AG04449 (cell line): ENCODE data around the gene FKBP2.

Experiments
- CTCF ChIA-PET: fragments of 350-600 bp; formaldehyde crosslinking; extraction: SDS; loops from one replicate; lab custom pipeline; 2021; ENCODE audit warnings: antibody characterized with exemption; lab: Yijun Ruan, JAX
- POLR2A ChIA-PET: fragments of 400-600, 350-600 bp; formaldehyde crosslinking; extraction: SDS; loops from one replicate; lab custom pipeline; 2020; ENCODE audit warnings: antibody characterized with exemption, inconsistent platforms; lab: Yijun Ruan, JAX
- DNase-seq: peaks from one replicate; pipeline ENCODE4 v3.0.0-alpha.2; 2010; ENCODE audit warnings: low read depth, low spot score
- H3K4me3 ChIP-seq: 2 replicates; pipeline ENCODE4 v1.5.1; 2011; ENCODE audit warnings: low read depth, mild to moderate bottlenecking, control low read depth, low read length
- TF ChIP-seq, protein P1 (sequence below): IDR thresholded peaks from one replicate; pipeline ENCODE4 v1.5.1; 2011; ENCODE audit warnings: mild to moderate bottlenecking, moderate library complexity, low read length, control low read depth, inconsistent platforms; ENCODE audit not compliant: insufficient read depth; ENCODE audit errors: missing control alignments

FKBP2 gene

DNA sequence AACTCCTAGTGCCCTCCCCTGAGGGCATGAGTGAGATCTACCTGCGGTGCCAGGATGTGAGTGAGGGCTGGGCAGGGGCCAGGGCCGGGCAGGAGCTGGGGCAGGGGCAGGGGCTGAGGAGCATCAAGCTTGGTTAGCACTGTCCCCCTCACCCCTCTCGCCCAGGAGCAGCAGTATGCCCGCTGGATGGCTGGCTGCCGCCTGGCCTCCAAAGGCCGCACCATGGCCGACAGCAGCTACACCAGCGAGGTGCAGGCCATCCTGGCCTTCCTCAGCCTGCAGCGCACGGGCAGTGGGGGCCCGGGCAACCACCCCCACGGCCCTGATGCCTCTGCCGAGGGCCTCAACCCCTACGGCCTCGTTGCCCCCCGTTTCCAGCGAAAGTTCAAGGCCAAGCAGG is 20.6 kb upstream of the FKBP2 start:
- TF ChIP-seq, protein P1, sequence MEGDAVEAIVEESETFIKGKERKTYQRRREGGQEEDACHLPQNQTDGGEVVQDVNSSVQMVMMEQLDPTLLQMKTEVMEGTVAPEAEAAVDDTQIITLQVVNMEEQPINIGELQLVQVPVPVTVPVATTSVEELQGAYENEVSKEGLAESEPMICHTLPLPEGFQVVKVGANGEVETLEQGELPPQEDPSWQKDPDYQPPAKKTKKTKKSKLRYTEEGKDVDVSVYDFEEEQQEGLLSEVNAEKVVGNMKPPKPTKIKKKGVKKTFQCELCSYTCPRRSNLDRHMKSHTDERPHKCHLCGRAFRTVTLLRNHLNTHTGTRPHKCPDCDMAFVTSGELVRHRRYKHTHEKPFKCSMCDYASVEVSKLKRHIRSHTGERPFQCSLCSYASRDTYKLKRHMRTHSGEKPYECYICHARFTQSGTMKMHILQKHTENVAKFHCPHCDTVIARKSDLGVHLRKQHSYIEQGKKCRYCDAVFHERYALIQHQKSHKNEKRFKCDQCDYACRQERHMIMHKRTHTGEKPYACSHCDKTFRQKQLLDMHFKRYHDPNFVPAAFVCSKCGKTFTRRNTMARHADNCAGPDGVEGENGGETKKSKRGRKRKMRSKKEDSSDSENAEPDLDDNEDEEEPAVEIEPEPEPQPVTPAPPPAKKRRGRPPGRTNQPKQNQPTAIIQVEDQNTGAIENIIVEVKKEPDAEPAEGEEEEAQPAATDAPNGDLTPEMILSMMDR, result no peak
- ChIA-PET POLR2A (no interaction called here), CTCF (interaction anchor here (1.2 to 9.1 kb wide), 2 partner anchors 15 to 32 kb away, joined by 3 to 86 read pairs; partner anchors contain the start of gene FERMT3)
- H3K4me3 ChIP-seq, result no peak overlapping the region
- no peak for DNase-seq

DNA sequence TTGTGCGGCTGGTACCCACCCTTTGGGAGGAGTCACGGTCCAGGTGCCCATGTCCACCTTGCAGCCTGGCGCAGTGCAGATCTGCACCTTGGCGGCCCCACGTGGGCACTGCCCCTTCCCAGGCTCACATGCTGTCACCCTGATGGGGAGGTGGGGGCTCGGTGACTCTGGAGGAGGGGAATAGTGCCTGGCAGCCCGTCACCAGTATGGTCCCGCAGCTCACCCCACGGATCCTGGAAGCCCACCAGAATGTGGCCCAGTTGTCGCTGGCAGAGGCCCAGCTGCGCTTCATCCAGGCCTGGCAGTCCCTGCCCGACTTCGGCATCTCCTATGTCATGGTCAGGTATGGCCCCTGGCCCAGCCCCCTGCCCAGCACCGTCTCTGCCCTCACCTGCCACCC is 20.1 kb upstream of the FKBP2 start:
- POLR2A ChIA-PET, result no interaction called here
- no peak for DNase-seq
- TF ChIP-seq, protein P1, result no peak
- H3K4me3 ChIP-seq, result no peak overlapping the region
- CTCF ChIA-PET, result interaction anchor here (1.2 to 9.1 kb wide), 2 partner anchors 16 to 31 kb away, joined by 3 to 86 read pairs; partner anchors contain the start of gene FERMT3

DNA sequence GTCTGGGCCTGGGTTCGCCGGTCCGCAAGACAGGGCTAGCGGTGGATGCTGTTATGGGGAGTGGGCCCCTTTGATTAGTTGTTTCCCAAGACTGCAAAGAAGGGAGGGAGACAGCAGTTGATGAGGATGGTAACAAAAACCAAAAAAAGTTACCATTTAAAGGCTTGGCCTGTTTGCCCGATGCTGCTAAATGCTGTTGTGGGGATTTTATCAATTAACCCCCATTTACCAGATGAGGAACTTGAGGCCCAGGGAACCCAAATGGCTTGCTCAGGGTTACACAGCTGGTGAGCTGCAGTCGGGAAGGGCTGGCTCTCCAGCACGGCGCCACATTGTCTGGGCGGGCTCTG is 18.3 kb upstream of the FKBP2 start:
- H3K4me3 ChIP-seq, result no peak overlapping the region
- CTCF ChIA-PET, result interaction anchor here (0.5 to 5.2 kb wide), 3 partner anchors 15 to 82 kb away, joined by 3 to 56 read pairs (median 10); partner anchors contain the start of gene FERMT3
- POLR2A ChIA-PET, result no interaction called here
- DNase-seq, result no peak
- TF ChIP-seq, protein P1, result no peak

DNA sequence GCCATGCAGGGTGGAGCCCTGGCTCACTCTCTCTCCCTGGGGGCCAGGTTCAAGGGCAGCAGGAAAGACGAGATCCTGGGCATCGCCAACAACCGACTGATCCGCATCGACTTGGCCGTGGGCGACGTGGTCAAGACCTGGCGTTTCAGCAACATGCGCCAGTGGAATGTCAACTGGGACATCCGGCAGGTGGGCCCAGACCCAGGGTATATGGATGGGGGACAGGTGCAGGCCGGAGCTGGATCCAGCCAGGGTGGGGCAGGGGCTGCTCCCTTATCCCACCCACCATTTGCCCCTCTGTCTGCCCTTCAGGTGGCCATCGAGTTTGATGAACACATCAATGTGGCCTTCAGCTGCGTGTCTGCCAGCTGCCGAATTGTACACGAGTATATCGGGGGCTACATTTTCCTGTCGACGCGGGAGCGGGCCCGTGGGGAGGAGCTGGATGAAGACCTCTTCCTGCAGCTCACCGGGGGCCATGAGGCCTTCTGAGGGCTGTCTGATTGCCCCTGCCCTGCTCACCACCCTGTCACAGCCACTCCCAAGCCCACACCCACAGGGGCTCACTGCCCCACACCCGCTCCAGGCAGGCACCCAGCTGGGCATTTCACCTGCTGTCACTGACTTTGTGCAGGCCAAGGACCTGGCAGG is 17.8 kb upstream of the FKBP2 start:
- no peak for DNase-seq
- CTCF ChIA-PET, result interaction anchor here (0.5 to 5.2 kb wide), 6 partner anchors 11 to 81 kb away, joined by 3 to 56 read pairs (median 5); partner anchors contain the start of gene FERMT3
- POLR2A ChIA-PET, result no interaction called here
- TF ChIP-seq, protein P1, result no peak
- no peak overlapping the region for H3K4me3 ChIP-seq

DNA sequence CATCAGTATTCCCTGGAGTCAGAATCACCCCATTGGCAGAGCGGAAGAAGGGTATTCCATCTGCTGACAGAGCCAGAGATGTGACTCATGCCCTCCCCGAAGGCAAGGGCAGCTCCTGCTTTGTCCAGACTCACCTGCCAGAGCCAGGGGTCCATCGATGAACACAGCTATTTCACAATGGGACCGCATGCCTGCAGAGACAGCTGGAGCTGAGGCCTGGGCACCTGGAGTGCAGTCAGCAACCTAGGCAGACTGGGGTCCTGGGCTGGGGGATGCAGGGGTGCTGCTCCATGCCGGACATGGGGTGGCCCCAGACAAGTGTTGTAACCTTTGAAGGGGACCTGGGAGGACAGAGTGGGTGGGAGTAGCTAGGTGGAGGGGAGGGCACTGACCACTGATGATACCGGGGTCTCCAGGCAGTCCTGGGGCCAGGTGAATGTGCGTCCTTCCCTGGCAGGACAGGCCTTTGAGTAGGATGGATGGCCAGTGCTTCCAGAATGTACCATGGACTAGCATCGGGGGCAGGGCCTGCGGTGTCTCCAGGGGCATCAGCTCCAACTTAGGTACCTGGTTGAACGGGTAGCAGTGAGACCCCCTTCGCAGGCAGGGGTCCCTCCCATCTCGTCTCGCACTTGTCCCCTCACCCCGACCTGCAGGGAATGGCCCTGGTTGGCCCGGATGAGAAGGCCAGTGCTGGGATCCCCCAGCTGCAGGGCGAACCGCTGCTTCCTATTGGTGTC is 16.6 kb upstream of the FKBP2 start:
- no peak overlapping the region for H3K4me3 ChIP-seq
- POLR2A ChIA-PET, result no interaction called here
- CTCF ChIA-PET, result interaction anchor here (1.0 to 5.2 kb wide), 4 partner anchors 12 to 80 kb away, joined by 3 to 56 read pairs (median 8); partner anchors contain the start of gene FERMT3
- no peak for DNase-seq
- TF ChIP-seq, protein P1, result no peak
